SK-N-SH (cell line): ENCODE data around the gene NFKBIE. TPM values are rescaled to one million over a fixed set of nuclear protein-coding genes. Genes with fewer than 3 reads are reported as not detected.

Experiments
- CTCF ChIA-PET: fragments of 300-600, 350-600 bp; formaldehyde crosslinking; extraction: SDS; loops from one replicate; lab custom pipeline; 2021; lab: Yijun Ruan, JAX
- POLR2A ChIA-PET: fragments of 350-600 bp; sonication (Branson Sonifier 250); formaldehyde crosslinking; extraction: SDS; loops from one replicate; lab custom pipeline; 2020; ENCODE audit warnings: antibody characterized with exemption, inconsistent platforms; lab: Yijun Ruan, JAX
- DNase-seq: peaks from one replicate; pipeline ENCODE4 v3.0.0; 2012
- H2AFZ ChIP-seq: fragments of 200-600 bp; sonication (generic); 2 replicates; pipeline ENCODE4 v1.8.1; 2016; ENCODE audit warnings: antibody characterized with exemption, mild to moderate bottlenecking, low read depth
- H3F3A ChIP-seq: fragments of 200-600 bp; sonication (generic); replicated peaks from 2 replicates; pipeline ENCODE3; 2016; ENCODE audit warnings: antibody characterized with exemption, mild to moderate bottlenecking; ENCODE audit not compliant: insufficient read depth
- H3K27ac ChIP-seq, 2 experiments: fragments of 200-500 bp in 1 of 2; fragments of 200-600 bp in 1 of 2; sonication (Bioruptor generic) in 1 of 2; sonication (generic), shearing (Covaris generic) in 1 of 2; 2 replicates each; pipeline versions ENCODE4 v1.5.1 to v1.6.1; 2014 to 2016; ENCODE audit warnings: low read depth in 2 of 2, inconsistent platforms in 1 of 2, low read length in 1 of 2, mild to moderate bottlenecking in 1 of 2, mixed read lengths in 1 of 2
- H3K27me3 ChIP-seq: fragments of 200-600 bp; sonication (generic), shearing (Covaris generic); 2 replicates; pipeline ENCODE4 v1.6.1; 2016; ENCODE audit warnings: mixed run types; ENCODE audit not compliant: insufficient read depth
- H3K36me3 ChIP-seq, 2 experiments: fragments of 200-500 bp in 1 of 2; fragments of 200-600 bp in 1 of 2; sonication (Bioruptor generic) in 1 of 2; sonication (generic) in 1 of 2; replicated peaks in 1 of 2; 2 replicates each; pipeline versions ENCODE3 to v1.5.1; 2014 to 2016; ENCODE audit warnings: low read length in 1 of 2, mild to moderate bottlenecking in 1 of 2; ENCODE audit not compliant: insufficient read depth in 2 of 2, control insufficient read depth in 1 of 2
- H3K4me1 ChIP-seq, 2 experiments: fragments of 200-500 bp in 1 of 2; fragments of 200-600 bp in 1 of 2; sonication (Bioruptor generic) in 1 of 2; sonication (generic), shearing (Covaris generic) in 1 of 2; 2 replicates each; pipeline versions ENCODE4 v1.5.1 to v1.6.1; 2014 to 2016; ENCODE audit warnings: low read depth in 1 of 2, low read length in 1 of 2, mixed run types in 1 of 2; ENCODE audit not compliant: insufficient read depth in 2 of 2, control insufficient read depth in 1 of 2
- H3K4me2 ChIP-seq: fragments of 200-600 bp; sonication (generic), shearing (Covaris generic); 2 replicates; pipeline ENCODE4 v1.6.1; 2017; ENCODE audit warnings: mixed run types
- H3K4me3 ChIP-seq, 2 experiments: fragments of 200-500 bp in 1 of 2; fragments of 200-600 bp in 1 of 2; sonication (Bioruptor generic) in 1 of 2; sonication (generic), shearing (Covaris generic) in 1 of 2; 2 replicates each; pipeline versions ENCODE4 v1.5.1 to v1.8.1; 2014 to 2016; ENCODE audit warnings: low read depth in 2 of 2, inconsistent platforms in 1 of 2, low read length in 1 of 2, mild to moderate bottlenecking in 1 of 2, mixed read lengths in 1 of 2, moderate library complexity in 1 of 2
- H3K79me2 ChIP-seq: fragments of 200-600 bp; sonication (generic); 2 replicates; pipeline ENCODE4 v1.8.1; 2017; ENCODE audit warnings: mild to moderate bottlenecking; ENCODE audit not compliant: insufficient read depth
- H3K9ac ChIP-seq: fragments of 200-600 bp; sonication (generic); 2 replicates; pipeline ENCODE4 v1.6.1; 2017; ENCODE audit warnings: mixed run types
- H3K9me2 ChIP-seq: fragments of 200-600 bp; sonication (generic); 2 replicates; pipeline ENCODE4 v1.6.1; 2017; ENCODE audit warnings: mixed run types
- H3K9me3 ChIP-seq: fragments of 200-600 bp; sonication (generic); 2 replicates; pipeline ENCODE4 v1.6.1; 2017; ENCODE audit warnings: mixed run types, mild to moderate bottlenecking, moderate library complexity
- H4K20me1 ChIP-seq: fragments of 200-600 bp; sonication (generic); 2 replicates; pipeline ENCODE4 v1.6.1; 2017; ENCODE audit warnings: mild to moderate bottlenecking, mixed run types; ENCODE audit not compliant: insufficient read depth
- EZH2phosphoT487 ChIP-seq: fragments of 200-600 bp; sonication (generic); IDR thresholded peaks from 2 replicates; pipeline ENCODE4 v1.6.1; 2017; ENCODE audit warnings: low read depth, mixed run types, mild to moderate bottlenecking, antibody characterized with exemption, moderate library complexity, borderline replicate concordance
- FOSL2 ChIP-seq: IDR thresholded peaks from 2 replicates; pipeline ENCODE4 v1.4.0; 2012; ENCODE audit warnings: low read depth, mild to moderate bottlenecking, moderate library complexity, borderline replicate concordance
- FOXJ3 ChIP-seq: sonication (generic); formaldehyde crosslinking; IDR thresholded peaks from 2 replicates; pipeline ENCODE4 v1.5.1; 2020; ENCODE audit warnings: mild to moderate bottlenecking, missing genetic modification reagents
- FOXM1 ChIP-seq: IDR thresholded peaks from 2 replicates; pipeline ENCODE4 v1.4.0; 2012; ENCODE audit warnings: low read depth, mild to moderate bottlenecking
- IRF3 ChIP-seq: fragments of 150-350 bp; IDR thresholded peaks from 2 replicates; pipeline ENCODE4 v1.6.1; 2016; ENCODE audit warnings: mild to moderate bottlenecking, low read depth, low read length
- MAX ChIP-seq: IDR thresholded peaks from 2 replicates; pipeline ENCODE4 v1.4.0; 2012; ENCODE audit warnings: low read depth
- NFIC ChIP-seq: IDR thresholded peaks from 2 replicates; pipeline ENCODE4 v1.4.0; 2012; ENCODE audit warnings: borderline replicate concordance
- NRF1 ChIP-seq: IDR thresholded peaks from 2 replicates; pipeline ENCODE4 v1.6.1; 2012; ENCODE audit warnings: low read depth, mild to moderate bottlenecking, low read length
- POLR2AphosphoS5 ChIP-seq: IDR thresholded peaks from 2 replicates; pipeline ENCODE4 v1.6.1; 2012; ENCODE audit warnings: low read depth, low read length
- REST ChIP-seq: IDR thresholded peaks from 2 replicates; pipeline ENCODE4 v1.6.1; 2012; ENCODE audit warnings: mild to moderate bottlenecking, low read depth, low read length, moderate library complexity
- RFX5 ChIP-seq: IDR thresholded peaks from 2 replicates; pipeline ENCODE4 v1.6.1; 2012; ENCODE audit warnings: mild to moderate bottlenecking, improper control_type of control experiment, low read length
- RXRA ChIP-seq: IDR thresholded peaks from 2 replicates; pipeline ENCODE4 v1.4.0; 2012; ENCODE audit warnings: low read depth, mild to moderate bottlenecking, borderline replicate concordance
- SIN3A ChIP-seq: IDR thresholded peaks from 2 replicates; pipeline ENCODE4 v1.6.1; 2012; ENCODE audit warnings: low read depth, mild to moderate bottlenecking, low read length, moderate library complexity, borderline replicate concordance
- SMC3 ChIP-seq: IDR thresholded peaks from 2 replicates; pipeline ENCODE4 v1.6.1; 2012; ENCODE audit warnings: low read depth, low read length, improper control_type of control experiment
- TCF12 ChIP-seq: IDR thresholded peaks from 2 replicates; pipeline ENCODE4 v1.4.0; 2012
- TEAD4 ChIP-seq: IDR thresholded peaks from 2 replicates; pipeline ENCODE4 v1.4.0; 2012; ENCODE audit warnings: mild to moderate bottlenecking, borderline replicate concordance; ENCODE audit not compliant: insufficient read depth
- USF1 ChIP-seq: IDR thresholded peaks from 2 replicates; pipeline ENCODE4 v1.4.0; 2012; ENCODE audit warnings: low read depth, borderline replicate concordance
- WGBS: methylation state at CpG from one replicate; pipeline ENCODE4 v1.1.6; 2017; ENCODE audit warnings: low lambda C conversion rate; 5-methylcytosine and 5-hydroxymethylcytosine counted together
- polyA plus RNA-seq, 3 experiments: library from polyadenylated mRNA; depleted of rRNA; stranded (reverse); fragments of >200 nt; gene quantifications; 2 replicates each; pipeline ENCODE4 v1.2.3, GENCODE V29; 2012

Gene NFKBIE
- polyA plus RNA-seq, 1 of the 3 experiments (the other 2 are of a cell fraction): 5.8 TPM

- Histone ChIP-seq H4K20me1 (no peaks in the 10 kb centered on the region), H3K4me2 (peak overlapping the region; percentile 81), H3K9me2 (no peaks in the 10 kb centered on the region), H3K27me3 (no peaks in the 10 kb centered on the region), H2AFZ (no peak overlapping the region), H3F3A (peaks cover 7% of the 10 kb centered on the region), H3K9me3 (no peaks in the 10 kb centered on the region), H3K36me3 (no peaks in the 10 kb centered on the region), H3K4me3 (peak overlapping the region in 1 of 2 experiments; percentile 48; a peak in 2 of 4 replicates), H3K4me1 (peaks cover 17 to 53% of the 10 kb centered on the region in 2 experiments), H3K27ac (peak overlapping the region in 1 of 2 experiments; percentile 88; a peak in 2 of 4 replicates), H3K79me2 (peaks cover 7% of the 10 kb centered on the region; the same call in 1 of the 2 replicates), H3K9ac (no peak overlapping the region)
- ChIA-PET POLR2A (interaction anchor here (1.0 to 1.4 kb wide), 5 partner anchors 22 to 447 kb away, joined by 3 to 20 read pairs (median 4); partner anchors contain the start of genes HSP90AB1 and SLC35B2), CTCF (interaction anchor here (0.7 to 13.7 kb wide), 6 partner anchors 14 to 303 kb away, joined by 3 to 224 read pairs (median 5); no protein-coding TSS in a partner anchor)
- no peak for DNase-seq
- WGBS: 61% methylated on average over 27 of the region's 28 CpGs
- TF ChIP-seq TCF12 (no peak), POLR2AphosphoS5 (no peak), TEAD4 (no peak), USF1 (no peak), REST (no peak), SMC3 (no peak), IRF3 (no peak), EZH2phosphoT487 (no peak), NRF1 (no peak), RFX5 (no peak), MAX (no peak), NFIC (no peak), FOXM1 (no peak), SIN3A (no peak), RXRA (no peak), FOSL2 (no peak), FOXJ3 (CRISPR knock-in tag) (no peak)
Observed at GRCh38 chr6:44219815-44220784, 45.3 kb downstream of the NFKBIE start.
